HG03354 (cell line): Measurements from ENCODE around the gene WDR54.
A peak's percentile ranks its signal among the peaks of the same experiment; 100 is the strongest.
"Not testable (repeated sequence)": the region's sequence is repeated elsewhere in the genome, so short reads cannot be mapped to it uniquely, and the experiment has no call there.

ENCODE experiments used
- ATAC-seq: cut with Tn5 transposase; IDR thresholded peaks from one replicate; pipeline ENCODE4 v1.9.1; 2021; ENCODE audit warnings: mild to moderate bottlenecking; ENCODE audit not compliant: unreplicated experiment, poor library complexity, severe bottlenecking

The WDR54 gene

DNA sequence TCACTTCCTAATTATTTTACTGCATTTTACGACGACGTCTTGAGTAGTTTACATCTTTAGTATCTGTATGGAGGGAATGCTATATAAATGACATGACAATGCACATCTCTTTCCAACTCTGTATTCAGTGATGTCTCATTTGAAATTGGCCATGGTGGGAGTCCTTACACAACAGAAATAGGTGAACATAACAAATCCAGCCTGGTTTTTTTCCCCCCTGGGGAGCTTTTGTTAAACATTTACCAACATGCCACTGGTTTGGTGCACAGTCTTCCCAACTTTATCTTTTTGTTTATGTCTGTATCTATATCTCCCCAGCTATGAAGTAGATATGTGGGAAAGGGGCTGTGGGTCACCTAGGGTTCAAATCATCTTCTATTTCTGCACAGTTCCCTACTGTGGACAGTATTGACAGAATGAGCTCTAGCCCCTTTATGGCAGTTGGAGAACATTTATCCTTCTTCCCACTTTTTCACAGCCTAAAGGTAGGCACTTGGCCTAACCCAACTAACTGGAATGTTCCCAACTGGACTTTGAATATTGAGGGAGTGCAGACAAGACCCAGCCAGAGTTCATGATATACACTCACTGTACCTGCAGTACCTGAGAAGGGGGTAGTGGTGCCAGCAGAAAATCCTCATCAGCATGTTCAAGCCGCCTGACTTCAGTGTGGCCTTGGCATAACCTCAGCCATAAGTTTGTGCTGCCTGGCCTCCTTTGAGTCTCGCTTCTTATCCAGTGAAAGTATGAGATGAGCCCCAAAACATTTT, 25.9 kb downstream of the WDR54 start:
- ATAC-seq: no peak

DNA sequence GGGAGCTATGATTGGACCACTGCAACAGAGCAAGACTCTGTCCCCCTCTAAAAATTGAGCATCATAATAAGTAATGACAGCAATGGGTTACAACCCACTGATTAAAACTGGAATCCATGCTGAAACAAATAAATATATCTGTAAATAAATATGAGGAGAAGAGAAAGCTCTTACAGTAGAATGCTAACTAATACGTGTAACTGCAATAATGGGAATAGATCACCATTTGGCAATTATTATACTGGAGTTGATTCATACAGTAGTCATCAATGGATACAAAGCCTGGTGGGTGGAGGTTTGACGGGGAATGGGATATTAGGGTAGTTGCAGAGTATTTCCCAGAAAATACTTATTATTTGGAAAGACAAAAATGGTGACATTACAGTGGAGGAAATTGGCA, 27.2 kb downstream of the WDR54 start:
- ATAC-seq: no peak

- no peak for ATAC-seq
Measured at GRCh38 chr2:74450570-74451190, 29.1 kb downstream of the WDR54 start.

- peak; percentile 38 for ATAC-seq
Measured at GRCh38 chr2:74454654-74455511, 33.4 kb downstream of the WDR54 start, which contains the start of gene INO80B. INO80B (plus strand) TSS chr2:74455087; CDS start chr2:74455117, 30 bp downstream.

DNA sequence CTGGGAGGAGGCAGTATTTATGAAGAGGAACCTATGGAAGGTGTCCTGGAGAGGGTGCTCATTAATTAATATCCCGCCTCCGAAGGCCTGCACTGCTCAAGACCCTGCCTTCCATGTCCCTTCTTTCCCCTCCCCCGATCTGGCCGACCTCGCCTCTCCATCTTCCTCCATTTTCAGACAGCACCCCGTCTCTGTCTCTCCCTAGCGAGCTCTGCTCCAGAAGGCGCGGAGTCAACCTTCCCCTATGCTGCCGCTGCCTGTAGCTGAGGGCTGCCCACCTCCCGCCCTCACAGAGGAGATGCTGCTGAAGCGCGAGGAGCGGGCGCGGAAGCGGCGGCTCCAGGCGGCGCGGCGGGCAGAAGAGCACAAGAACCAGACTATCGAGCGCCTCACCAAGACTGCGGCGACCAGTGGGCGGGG, 35.6 kb downstream of the WDR54 start:
- no peak for ATAC-seq

DNA sequence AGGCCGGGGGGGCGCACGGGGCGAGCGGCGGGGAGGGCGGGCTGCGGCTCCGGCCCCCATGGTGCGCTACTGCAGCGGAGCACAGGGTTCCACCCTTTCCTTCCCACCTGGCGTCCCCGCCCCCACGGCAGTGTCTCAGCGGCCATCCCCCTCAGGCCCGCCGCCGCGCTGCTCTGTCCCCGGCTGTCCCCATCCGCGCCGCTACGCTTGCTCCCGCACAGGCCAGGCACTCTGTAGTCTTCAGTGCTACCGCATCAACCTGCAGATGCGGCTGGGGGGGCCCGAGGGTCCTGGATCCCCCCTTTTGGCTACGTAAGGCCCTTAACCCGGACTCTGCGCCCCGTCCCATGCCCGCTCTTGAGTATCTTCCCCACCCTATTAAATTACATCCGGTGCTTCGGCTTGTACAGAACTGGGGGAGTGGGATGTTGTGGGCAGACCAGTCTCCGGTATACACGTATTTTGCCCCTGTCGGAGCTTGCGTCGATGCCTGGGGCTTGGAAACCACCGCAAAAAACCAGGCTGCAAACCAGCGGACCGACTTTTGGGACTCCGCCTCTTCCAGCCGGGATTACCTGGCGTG, 36.1 kb downstream of the WDR54 start:
- peak; percentile 42 for ATAC-seq

GRCh38 chr2:74458132-74458937, 36.8 kb downstream of the WDR54 start, which contains the start of gene WBP1:
WBP1 (plus strand) TSS chr2:74458438; CDS start chr2:74458603, 165 bp downstream.
- ATAC-seq: peak; percentile 85

- no peak for ATAC-seq
Measured at GRCh38 chr2:74458938-74459363, 37.4 kb downstream of the WDR54 start.

GRCh38 chr2:74459503-74460118, 38.1 kb downstream of the WDR54 start:
- ATAC-seq: not testable (repeated sequence)

DNA sequence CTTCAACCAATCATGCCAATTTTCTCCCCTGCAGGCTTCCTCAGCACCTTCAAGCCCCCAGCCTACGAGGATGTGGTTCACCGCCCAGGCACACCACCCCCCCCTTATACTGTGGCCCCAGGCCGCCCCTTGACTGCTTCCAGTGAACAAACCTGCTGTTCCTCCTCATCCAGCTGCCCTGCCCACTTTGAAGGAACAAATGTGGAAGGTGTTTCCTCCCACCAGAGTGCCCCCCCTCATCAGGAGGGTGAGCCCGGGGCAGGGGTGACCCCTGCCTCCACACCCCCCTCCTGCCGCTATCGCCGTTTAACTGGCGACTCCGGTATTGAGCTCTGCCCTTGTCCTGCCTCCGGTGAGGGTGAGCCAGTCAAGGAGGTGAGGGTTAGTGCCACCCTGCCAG, 38.7 kb downstream of the WDR54 start:
- not testable (repeated sequence) for ATAC-seq

- no peak for ATAC-seq
Measured at GRCh38 chr2:74461187-74462053, 39.9 kb downstream of the WDR54 start.

GRCh38 chr2:74462054-74462785, 40.7 kb downstream of the WDR54 start:
- ATAC-seq: no peak

DNA sequence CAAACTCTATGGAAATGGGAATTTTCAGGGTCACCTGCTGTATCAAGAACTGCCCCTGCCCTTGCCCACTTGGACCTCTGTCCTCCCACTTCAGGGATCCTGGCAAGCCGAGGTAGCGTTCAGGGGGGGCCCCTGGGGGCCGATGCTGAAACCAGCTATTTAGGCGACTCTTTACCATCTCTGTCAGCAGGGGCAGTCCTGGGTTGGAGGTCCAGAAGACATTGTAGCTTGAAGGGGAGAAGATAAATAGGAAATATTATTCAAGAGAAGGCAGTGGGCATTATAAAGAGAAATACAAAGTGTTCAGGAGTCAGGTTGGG, 41.2 kb downstream of the WDR54 start:
- ATAC-seq: no peak

DNA sequence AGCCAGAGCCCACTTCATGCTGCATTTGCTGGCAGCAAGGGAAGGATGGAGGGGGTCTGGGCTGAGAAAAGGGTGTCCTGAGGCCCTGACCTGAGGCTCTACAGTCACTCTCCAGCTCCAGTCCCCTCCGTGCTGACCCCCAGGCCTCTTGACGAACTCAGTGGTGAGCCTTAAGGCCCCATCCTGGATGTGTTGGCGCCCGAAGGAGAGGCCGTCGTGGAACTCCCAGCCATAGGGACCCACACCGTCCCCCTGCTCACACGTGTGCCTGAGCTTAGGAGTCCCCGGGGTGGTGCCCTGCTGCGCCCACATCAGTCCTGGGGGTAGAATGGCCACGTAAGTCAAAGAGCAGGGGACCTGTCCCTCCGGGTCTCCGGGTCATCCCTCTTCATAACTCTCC, 42.9 kb downstream of the WDR54 start:
- ATAC-seq: peak; percentile 1

DNA sequence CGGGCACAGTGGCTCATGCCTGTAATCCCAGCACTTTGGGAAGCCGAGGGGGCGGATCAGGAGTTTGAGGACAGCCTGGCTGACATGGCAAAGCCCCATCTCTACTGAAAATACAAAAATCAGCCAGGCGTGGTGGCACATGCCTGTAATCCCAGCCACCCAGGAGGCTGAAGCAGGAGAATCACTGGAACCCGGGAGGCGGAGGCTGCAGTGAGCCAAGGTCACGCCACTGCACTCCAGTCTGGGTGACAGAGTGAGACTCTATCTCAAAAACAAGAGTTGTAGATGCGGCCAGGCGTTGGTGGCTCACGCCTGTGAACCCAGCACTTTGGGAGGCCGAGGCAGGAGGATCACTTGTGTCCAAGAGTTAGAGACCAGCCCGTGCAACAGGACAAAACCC, 49.2 kb downstream of the WDR54 start:
- not testable (repeated sequence) for ATAC-seq

DNA sequence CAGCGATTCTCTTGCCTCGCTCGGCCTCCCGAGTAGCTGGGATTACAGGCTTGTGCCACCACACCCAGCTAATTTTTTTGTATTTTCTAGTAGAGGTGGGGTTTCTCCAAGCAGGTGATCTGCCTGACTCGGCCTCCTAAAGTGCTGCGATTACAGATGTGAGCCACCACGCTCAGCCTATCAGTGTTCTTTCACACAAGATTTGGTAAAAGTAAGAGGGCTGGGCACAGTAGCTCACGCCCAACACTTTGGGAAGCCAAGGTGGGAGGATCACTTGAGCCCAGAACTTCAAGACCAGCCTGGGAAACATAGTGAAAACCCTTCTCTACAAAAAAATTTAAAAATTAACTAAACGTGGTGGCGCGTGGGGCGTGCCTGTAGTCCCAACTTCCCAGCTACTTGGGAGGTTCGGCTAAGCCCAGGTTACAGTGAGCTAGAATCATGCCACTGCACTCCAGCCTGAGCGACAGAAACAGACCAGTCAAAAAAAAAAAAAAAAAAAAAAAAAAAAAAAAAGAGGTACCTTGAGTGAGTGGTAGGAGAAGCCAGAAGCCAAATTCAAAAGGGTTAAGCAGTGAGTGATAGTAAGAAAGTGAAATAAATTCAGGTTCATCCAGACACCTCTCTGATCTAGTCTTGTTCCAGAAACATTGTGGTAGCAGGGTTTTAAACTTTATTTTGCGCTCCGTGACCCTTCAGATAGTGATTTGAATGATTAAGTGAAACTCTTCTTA, 50.0 kb downstream of the WDR54 start:
- no peak for ATAC-seq
